Fibroblast of skin of right quadriceps (primary cell): ENCODE measurements around the gene NOL9.
"Not testable (repeated sequence)": the region's sequence is repeated elsewhere in the genome, so short reads cannot be mapped to it uniquely, and the experiment has no call there.

Experiments used
- DNase-seq: peaks from one replicate; pipeline ENCODE4 v3.0.0-alpha.2; 2013

The NOL9 gene

DNA sequence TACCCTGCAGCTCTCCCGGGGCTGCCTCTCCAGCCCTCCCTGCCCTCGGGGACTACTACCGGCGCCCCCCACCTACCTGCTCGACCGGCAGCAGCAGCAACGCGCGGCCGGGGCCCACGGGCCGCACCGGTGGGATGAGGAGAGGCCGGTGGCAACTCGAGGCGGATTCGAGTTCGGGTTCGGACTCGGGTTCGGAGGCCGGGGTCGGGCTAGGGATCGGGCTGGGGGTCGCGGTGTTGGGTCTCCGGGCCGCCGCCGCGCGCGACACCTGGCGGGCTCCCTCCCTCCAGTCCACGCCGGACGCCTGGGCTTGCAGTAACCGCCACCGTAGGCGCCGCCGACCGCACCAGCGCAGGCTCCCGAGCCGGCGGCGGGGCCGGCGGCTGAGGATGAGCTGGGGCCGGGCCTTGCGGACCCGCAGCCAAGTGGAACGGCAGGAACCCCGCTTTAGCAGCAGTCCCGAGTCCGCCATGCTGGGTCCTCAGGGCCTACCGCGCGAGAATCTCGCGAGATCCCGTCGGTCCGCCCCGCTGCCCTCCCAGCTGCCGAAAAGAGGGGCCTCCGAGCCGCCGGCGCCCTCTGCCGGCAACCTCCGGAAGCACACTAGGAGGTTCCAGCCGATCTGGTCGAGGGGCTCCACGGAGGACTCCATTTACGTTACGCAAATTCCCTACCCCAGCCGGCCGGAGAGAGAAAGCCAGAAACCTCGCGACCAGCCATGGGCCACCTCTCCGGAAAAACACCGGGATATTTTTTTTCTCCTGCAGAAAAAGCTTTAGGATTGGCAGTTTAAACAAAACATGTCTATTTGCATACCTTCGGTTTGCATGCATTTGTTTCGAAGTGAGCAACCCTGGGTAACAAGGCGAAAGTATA is at the start of gene NOL9:
NOL9 (minus strand) TSS at position 483 of the 876 bp plus-strand sequence; CDS start at position 472, 11 bp downstream.
- peak; percentile 89 for DNase-seq

DNA sequence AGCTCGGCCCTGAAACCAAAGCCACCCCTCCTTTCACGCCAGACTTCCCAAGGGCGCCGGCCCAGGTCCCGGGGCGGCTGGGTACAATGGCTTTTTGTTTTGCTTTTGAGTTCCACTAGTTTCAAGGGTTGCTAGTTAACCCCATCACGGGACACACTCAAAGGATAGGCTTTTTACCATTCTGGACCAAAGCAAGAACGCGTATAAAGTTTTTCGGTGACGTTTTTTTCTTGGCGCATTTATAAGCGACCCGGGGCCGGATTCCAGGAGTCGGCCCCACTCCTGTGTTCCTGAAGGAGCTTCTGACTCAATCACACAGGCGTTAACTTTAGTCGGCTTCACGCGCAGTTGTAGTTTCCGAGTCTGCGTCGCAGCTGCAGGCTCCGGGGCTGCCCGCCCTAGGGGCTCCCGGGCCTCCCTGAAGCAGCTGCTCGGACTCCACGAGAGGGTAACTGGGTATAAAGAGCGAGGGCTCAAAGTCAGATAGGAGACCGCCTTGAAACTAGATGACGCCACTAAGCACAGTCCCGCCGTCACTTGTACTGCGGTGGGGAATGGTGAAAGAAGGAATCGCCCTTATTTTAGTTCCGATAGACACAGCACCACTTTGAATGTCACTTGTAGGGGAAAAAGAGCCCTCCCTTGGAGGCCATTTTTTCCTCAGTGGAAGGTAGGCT is 49.1 kb upstream of the NOL9 start:
- DNase-seq, result peak; percentile 81

DNA sequence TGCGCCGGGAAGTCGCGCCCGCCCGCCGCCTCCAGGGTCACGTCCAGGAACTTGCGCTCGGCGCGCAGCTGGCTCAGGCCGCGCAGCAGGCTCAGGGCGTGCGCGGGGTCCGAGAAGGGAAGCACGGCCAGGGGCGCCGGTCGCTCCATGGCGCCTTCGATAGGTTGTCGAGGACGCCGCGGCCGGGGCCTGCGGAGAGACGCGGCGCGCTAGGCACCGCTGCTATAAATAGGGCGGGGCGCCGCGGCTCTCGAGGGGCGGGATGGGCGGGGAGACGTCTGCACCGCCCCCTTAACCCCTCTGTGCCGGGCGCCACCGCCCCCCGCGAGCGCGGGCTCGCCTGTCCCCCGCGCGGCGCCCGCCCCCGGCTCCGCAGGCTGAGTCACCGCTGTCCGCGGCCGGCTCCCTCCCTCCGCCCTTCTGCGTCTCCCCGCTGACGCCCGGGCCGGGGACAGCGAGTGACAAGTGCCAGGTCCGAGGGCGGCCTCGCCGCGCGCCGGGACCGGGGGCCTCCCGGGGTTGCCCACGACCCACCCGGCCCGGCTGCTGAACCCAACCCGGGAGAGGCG is 48.4 kb upstream of the NOL9 start, which contains the start of gene KLHL21:
KLHL21 (minus strand) TSS at position 201 of the 569 bp plus-strand sequence; CDS start at position 149, 52 bp downstream.
- peak; percentile 92 for DNase-seq

GRCh38 chr1:6601923-6602668 is 47.8 kb upstream of the NOL9 start:
- DNase-seq, result no peak

- peak; percentile 91 for DNase-seq
These were observed 47.0 kb upstream of the NOL9 start for GRCh38 chr1:6601049-6601922.

DNA sequence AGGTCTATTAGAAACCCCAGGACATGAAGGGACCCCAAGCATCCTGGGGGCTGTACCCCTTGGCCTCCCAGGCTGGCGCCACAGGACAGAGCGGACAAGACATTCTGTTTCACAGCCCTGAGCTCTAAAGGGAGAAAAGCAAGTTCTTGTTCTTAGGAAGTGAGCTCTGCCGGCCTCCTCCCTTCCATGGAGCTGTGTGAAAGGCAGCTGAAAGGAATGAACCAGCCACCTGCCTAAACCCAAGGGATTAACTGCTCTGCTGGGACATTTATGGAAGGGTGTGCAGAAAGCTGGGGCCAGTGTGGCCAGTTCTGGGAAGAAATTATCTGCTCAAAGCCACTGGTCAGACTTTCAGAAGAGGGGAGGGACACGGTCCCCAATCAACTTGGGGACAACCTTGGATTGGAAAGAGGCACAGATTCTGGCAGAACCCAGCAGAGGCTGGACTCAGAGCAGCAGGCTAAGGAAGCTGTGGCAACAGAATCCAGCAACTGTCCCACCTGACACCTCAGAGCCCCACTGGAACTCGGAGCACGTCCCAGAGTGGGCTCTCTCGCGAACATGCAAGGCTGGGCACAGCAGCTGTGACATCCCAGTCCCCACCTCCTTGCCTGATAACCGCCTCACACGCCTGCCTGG is 46.2 kb upstream of the NOL9 start:
- no peak for DNase-seq

- DNase-seq, result not testable (repeated sequence)
These were observed 45.7 kb upstream of the NOL9 start for GRCh38 chr1:6599991-6600390.

GRCh38 chr1:6599141-6599975 is 45.0 kb upstream of the NOL9 start:
- DNase-seq, result no peak

GRCh38 chr1:6597777-6598131 is 43.4 kb upstream of the NOL9 start:
- DNase-seq, result no peak

- no peak for DNase-seq
These were observed 42.8 kb upstream of the NOL9 start for GRCh38 chr1:6596886-6597776.

GRCh38 chr1:6596351-6596750 is 42.0 kb upstream of the NOL9 start:
- no peak for DNase-seq

DNA sequence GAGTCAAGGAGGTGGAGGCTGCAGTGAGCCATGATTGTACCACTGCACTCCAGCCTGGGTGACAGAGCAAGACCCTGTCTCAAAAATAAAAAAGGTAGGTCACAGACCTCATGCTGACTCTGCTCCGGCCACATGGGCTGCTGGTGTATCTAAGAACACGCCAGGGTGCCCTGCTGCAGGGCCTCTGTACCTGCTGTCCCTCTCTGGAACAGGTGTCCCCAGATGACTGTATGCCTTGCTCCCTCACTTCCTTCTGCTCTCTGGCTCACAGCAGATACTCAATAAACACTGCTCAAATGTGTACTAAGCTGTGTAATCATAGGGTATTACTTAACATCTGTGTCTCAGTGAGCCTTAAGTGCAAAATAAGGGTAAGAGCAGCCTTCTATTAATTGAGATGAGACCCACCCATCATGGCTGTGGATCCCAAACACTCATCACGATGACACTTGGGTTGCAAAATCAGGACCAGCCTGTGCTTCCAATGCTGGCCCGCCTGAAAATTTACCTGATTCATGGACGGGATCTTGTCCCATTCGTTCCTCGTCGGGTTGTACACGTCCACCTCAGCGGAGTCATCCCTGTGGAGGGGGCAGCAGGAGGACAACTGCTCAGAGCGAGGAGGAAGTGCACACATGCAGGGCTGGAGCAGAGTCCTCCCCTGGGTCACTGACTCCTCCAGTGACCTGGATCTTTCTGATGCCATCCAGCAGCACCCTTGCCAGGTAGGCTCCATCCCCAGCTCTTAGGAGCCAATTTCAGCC is 40.8 kb upstream of the NOL9 start:
- DNase-seq, result no peak

GRCh38 chr1:6593810-6594209 is 39.5 kb upstream of the NOL9 start:
- no peak for DNase-seq

- DNase-seq, result no peak
These were observed 38.7 kb upstream of the NOL9 start for GRCh38 chr1:6592865-6593593.

- no peak for DNase-seq
These were observed 38.1 kb upstream of the NOL9 start for GRCh38 chr1:6592441-6592840.

- DNase-seq, result no peak
These were observed 37.3 kb upstream of the NOL9 start for GRCh38 chr1:6591644-6592043.

DNA sequence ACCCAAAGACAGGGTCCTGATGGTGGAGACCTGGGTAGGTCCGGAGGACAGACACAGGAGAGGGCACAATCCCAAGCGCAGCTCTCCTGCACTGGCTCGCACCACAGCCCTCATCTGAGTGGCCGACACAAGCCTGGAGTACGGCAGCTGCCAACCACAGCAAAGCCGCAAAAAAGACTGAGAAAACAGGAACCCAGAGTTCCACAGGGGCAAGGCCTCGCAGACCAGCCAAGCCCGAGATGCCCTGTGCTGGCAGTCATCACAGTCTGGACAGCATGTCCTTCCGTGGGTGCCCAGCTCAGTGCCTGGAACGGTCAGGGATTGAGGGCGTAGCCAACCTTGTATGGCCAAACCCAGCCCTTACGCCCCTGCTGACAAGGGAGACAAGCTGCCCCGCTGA is 36.9 kb upstream of the NOL9 start:
- DNase-seq, result no peak

DNA sequence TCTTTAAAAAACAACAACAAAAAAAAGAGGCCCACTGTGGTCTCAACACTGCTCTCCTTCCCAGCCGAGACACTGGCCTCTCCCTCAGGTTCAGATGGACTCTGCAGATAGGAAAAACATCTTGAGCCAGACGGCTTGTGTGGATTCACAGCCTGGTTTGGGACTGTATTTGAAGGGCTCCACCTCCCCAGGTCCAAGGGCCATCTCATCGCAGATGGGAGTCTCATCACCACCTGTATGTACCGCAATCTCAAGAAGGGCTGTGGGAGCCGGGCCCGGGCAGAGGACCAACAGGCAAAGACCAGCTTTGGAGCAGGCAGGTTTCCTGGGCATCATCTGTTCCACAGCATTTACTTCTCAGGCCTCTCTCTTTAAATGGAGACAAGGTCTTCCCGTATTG is 35.7 kb upstream of the NOL9 start:
- DNase-seq, result no peak
